OCI-LY1 (cell line): ENCODE data around the gene CLDN12.

ENCODE experiments used
- H2AFZ ChIP-seq: fragments of 200-600 bp; sonication (generic), shearing (Covaris generic); 2 replicates; pipeline ENCODE4 v1.6.0; 2014; ENCODE audit warnings: antibody characterized with exemption, mild to moderate bottlenecking, low read length
- H3F3A ChIP-seq: fragments of 200-600 bp; sonication (generic), shearing (Covaris generic); 2 replicates; pipeline ENCODE4 v1.6.0; 2014; ENCODE audit warnings: mild to moderate bottlenecking, antibody characterized with exemption, low read length, moderate library complexity; ENCODE audit not compliant: insufficient read depth
- H3K27ac ChIP-seq: fragments of 200-600 bp; sonication (generic); 2 replicates; pipeline ENCODE4 v1.5.1; 2014; ENCODE audit warnings: low read length, mixed run types, mild to moderate bottlenecking, low read depth; ENCODE audit not compliant: poor library complexity, severe bottlenecking
- H3K27me3 ChIP-seq: fragments of 200-600 bp; sonication (generic); 2 replicates; pipeline ENCODE4 v1.6.0; 2014; ENCODE audit warnings: antibody characterized with exemption, mild to moderate bottlenecking, low read length, moderate library complexity; ENCODE audit not compliant: insufficient read depth
- H3K36me3 ChIP-seq: fragments of 200-600 bp; sonication (generic); 2 replicates; pipeline ENCODE4 v1.6.1; 2014; ENCODE audit warnings: mild to moderate bottlenecking, antibody characterized with exemption, low read length, moderate library complexity, mixed read lengths; ENCODE audit not compliant: insufficient read depth
- H3K4me1 ChIP-seq: fragments of 200-600 bp; sonication (generic); 2 replicates; pipeline ENCODE4 v1.5.1; 2014; ENCODE audit warnings: mild to moderate bottlenecking, low read length, moderate library complexity; ENCODE audit not compliant: insufficient read depth, severe bottlenecking
- H3K4me2 ChIP-seq: fragments of 200-600 bp; sonication (generic), shearing (Covaris generic); 2 replicates; pipeline ENCODE4 v1.6.1; 2014; ENCODE audit warnings: low read length
- H3K4me3 ChIP-seq: fragments of 200-600 bp; sonication (generic); 2 replicates; pipeline ENCODE4 v1.5.1; 2014; ENCODE audit warnings: low read length, low read depth, mild to moderate bottlenecking, mixed read lengths; ENCODE audit not compliant: poor library complexity, severe bottlenecking
- H3K79me2 ChIP-seq: fragments of 200-600 bp; shearing (Covaris generic); 2 replicates; pipeline ENCODE4 v1.6.1; 2016; ENCODE audit warnings: mixed run types, low read length, mixed read lengths; ENCODE audit not compliant: insufficient read depth
- H3K9ac ChIP-seq: fragments of 200-600 bp; sonication (generic), shearing (Covaris generic); 2 replicates; pipeline ENCODE4 v1.6.1; 2014; ENCODE audit warnings: mild to moderate bottlenecking, low read length, mixed read lengths
- H3K9me2 ChIP-seq: fragments of 200-600 bp; sonication (generic), shearing (Covaris generic); 2 replicates; pipeline ENCODE4 v1.6.1; 2014; ENCODE audit warnings: low read depth, mild to moderate bottlenecking, low read length, mixed read lengths
- H3K9me3 ChIP-seq: fragments of 200-600 bp; shearing (Covaris generic); 2 replicates; pipeline ENCODE4 v1.6.1; 2014; ENCODE audit warnings: low read length, mixed read lengths
- H4K20me1 ChIP-seq: fragments of 200-600 bp; sonication (generic), shearing (Covaris generic); 2 replicates; pipeline ENCODE4 v1.6.0; 2016; ENCODE audit warnings: mild to moderate bottlenecking, low read length; ENCODE audit not compliant: insufficient read depth
- EZH2 ChIP-seq: fragments of 200-600 bp; sonication (generic), shearing (Covaris generic); IDR thresholded peaks from 2 replicates; pipeline ENCODE4 v1.8.0; 2017; ENCODE audit warnings: borderline replicate concordance, mixed run types, mild to moderate bottlenecking, antibody characterized with exemption, low read length, moderate library complexity, mixed read lengths
- TF ChIP-seq, protein P1 (sequence below): fragments of 200-600 bp; sonication (generic), shearing (Covaris generic); IDR thresholded peaks from 2 replicates; pipeline ENCODE4 v1.5.1; 2017; ENCODE audit warnings: mild to moderate bottlenecking, antibody characterized with exemption, low read length, moderate library complexity, mixed read lengths

Gene CLDN12

GRCh38 chr7:90403174-90404113, at the start of gene CLDN12:
Gene CLDN12, plus strand, starts transcription at chr7:90403461. Its CDS starts 9,216 bp downstream, at chr7:90412677.
- no peaks in the 10 kb centered on the region; the same call in 1 of the 2 replicates for H3K9me3 ChIP-seq
- H4K20me1 ChIP-seq = no peaks in the 10 kb centered on the region
- peak within 1 kb of the TSS; percentile 83 for H3K4me3 ChIP-seq
- H3F3A ChIP-seq = no peaks in the 10 kb centered on the region
- H3K9ac ChIP-seq = peak within 1 kb of the TSS; percentile 77
- peak within 1 kb of the TSS; percentile 96 for H2AFZ ChIP-seq
- H3K27me3 ChIP-seq = no peaks in the 10 kb centered on the region
- no peak within 1 kb of the TSS for H3K27ac ChIP-seq
- H3K4me2 ChIP-seq = peak within 1 kb of the TSS; percentile 86
- no peak for TF ChIP-seq EZH2
- TF ChIP-seq, protein P1, sequence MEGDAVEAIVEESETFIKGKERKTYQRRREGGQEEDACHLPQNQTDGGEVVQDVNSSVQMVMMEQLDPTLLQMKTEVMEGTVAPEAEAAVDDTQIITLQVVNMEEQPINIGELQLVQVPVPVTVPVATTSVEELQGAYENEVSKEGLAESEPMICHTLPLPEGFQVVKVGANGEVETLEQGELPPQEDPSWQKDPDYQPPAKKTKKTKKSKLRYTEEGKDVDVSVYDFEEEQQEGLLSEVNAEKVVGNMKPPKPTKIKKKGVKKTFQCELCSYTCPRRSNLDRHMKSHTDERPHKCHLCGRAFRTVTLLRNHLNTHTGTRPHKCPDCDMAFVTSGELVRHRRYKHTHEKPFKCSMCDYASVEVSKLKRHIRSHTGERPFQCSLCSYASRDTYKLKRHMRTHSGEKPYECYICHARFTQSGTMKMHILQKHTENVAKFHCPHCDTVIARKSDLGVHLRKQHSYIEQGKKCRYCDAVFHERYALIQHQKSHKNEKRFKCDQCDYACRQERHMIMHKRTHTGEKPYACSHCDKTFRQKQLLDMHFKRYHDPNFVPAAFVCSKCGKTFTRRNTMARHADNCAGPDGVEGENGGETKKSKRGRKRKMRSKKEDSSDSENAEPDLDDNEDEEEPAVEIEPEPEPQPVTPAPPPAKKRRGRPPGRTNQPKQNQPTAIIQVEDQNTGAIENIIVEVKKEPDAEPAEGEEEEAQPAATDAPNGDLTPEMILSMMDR = no peak
- peaks cover 6% of the 10 kb centered on the region; the same call in 1 of the 2 replicates for H3K36me3 ChIP-seq
- H3K4me1 ChIP-seq = peaks cover 14% of the 10 kb centered on the region
- no peaks in the 10 kb centered on the region for H3K9me2 ChIP-seq
- no peaks in the 10 kb centered on the region for H3K79me2 ChIP-seq

- no peaks in the 10 kb centered on the region for H3F3A ChIP-seq
These were observed 19.8 kb upstream of the CLDN12 start for GRCh38 chr7:90383422-90383821.

GRCh38 chr7:90383861-90384260, 19.4 kb upstream of the CLDN12 start:
- Histone ChIP-seq H3K36me3 (peaks cover 78% of the 10 kb centered on the region), H3K4me3 (no peak overlapping the region), H4K20me1 (no peaks in the 10 kb centered on the region), H3K9me2 (no peaks in the 10 kb centered on the region), H3K79me2 (no peaks in the 10 kb centered on the region), H3K4me1 (no peaks in the 10 kb centered on the region), H3K27me3 (no peaks in the 10 kb centered on the region), H2AFZ (no peak overlapping the region), H3K9ac (no peak overlapping the region), H3K4me2 (no peak overlapping the region), H3K9me3 (0 out of 2 replicates have a peak, but pooled peaks cover 4% of the 10 kb centered on the region), H3F3A (no peaks in the 10 kb centered on the region), H3K27ac (no peak overlapping the region)
- TF ChIP-seq, protein P1 = no peak
- TF ChIP-seq EZH2 = no peak

More at GRCh38 chr7:90383422-90383821, 19.8 kb upstream of the CLDN12 start:
- Histone ChIP-seq H3K27me3 (no peaks in the 10 kb centered on the region), H3K9me3 (0 out of 2 replicates have a peak, but pooled peaks cover 4% of the 10 kb centered on the region), H3K36me3 (peaks cover 82% of the 10 kb centered on the region), H3K27ac (no peak overlapping the region), H4K20me1 (no peaks in the 10 kb centered on the region), H3K4me1 (no peaks in the 10 kb centered on the region), H2AFZ (no peak overlapping the region), H3K79me2 (no peaks in the 10 kb centered on the region), H3K4me3 (no peak overlapping the region), H3K4me2 (no peak overlapping the region), H3K9me2 (no peaks in the 10 kb centered on the region), H3K9ac (no peak overlapping the region)
- TF ChIP-seq EZH2 = no peak
- TF ChIP-seq, protein P1 = no peak
